AG10803 (cell line): ENCODE data around the gene GMEB2.

ENCODE experiments used
- DNase-seq: peaks from one replicate; pipeline ENCODE4 v3.0.0; 2010; ENCODE audit warnings: low read depth
- H3K4me3 ChIP-seq: 2 replicates; pipeline ENCODE4 v1.5.1; 2011; ENCODE audit warnings: mild to moderate bottlenecking, low read length, control low read depth
- CTCF ChIP-seq: conservative IDR thresholded peaks from 2 replicates; pipeline ENCODE4 v1.5.1; 2011; ENCODE audit warnings: mild to moderate bottlenecking, low read length, control low read depth, inconsistent platforms

Gene GMEB2

GRCh38 chr20:63599396-63600050, 27.4 kb downstream of the GMEB2 start:
- TF ChIP-seq CTCF = no peak
- H3K4me3 ChIP-seq = no peak overlapping the region
- DNase-seq = no peak

- DNase-seq = no peak
- no peak for TF ChIP-seq CTCF
Measured at GRCh38 chr20:63598479-63599395, 28.2 kb downstream of the GMEB2 start.

GRCh38 chr20:63597651-63598478, 29.0 kb downstream of the GMEB2 start:
- TF ChIP-seq CTCF = no peak
- no peak overlapping the region for H3K4me3 ChIP-seq
- no peak for DNase-seq

More at GRCh38 chr20:63598479-63599395, 28.2 kb downstream of the GMEB2 start:
- H3K4me3 ChIP-seq = no peak overlapping the region

GRCh38 chr20:63596423-63596822, 30.5 kb downstream of the GMEB2 start:
- no peak overlapping the region for H3K4me3 ChIP-seq
- no peak for DNase-seq
- no peak for TF ChIP-seq CTCF

GRCh38 chr20:63595416-63596127, 31.3 kb downstream of the GMEB2 start:
- H3K4me3 ChIP-seq = no peak overlapping the region
- TF ChIP-seq CTCF = no peak
- DNase-seq = no peak

- TF ChIP-seq CTCF = no peak
- H3K4me3 ChIP-seq = no peak overlapping the region
- DNase-seq = peak; percentile 88
Measured at GRCh38 chr20:63594043-63594561, 32.8 kb downstream of the GMEB2 start.
